SK-N-SH (cell line): Measurements from ENCODE around the gene UBE2R2. TPM values are rescaled to one million over a fixed set of nuclear protein-coding genes. Genes with fewer than 3 reads are reported as not detected.

ENCODE experiments used
- CTCF ChIA-PET: fragments of 300-600, 350-600 bp; formaldehyde crosslinking; extraction: SDS; loops from one replicate; lab custom pipeline; 2021; lab: Yijun Ruan, JAX
- POLR2A ChIA-PET: fragments of 350-600 bp; sonication (Branson Sonifier 250); formaldehyde crosslinking; extraction: SDS; loops from one replicate; lab custom pipeline; 2020; ENCODE audit warnings: antibody characterized with exemption, inconsistent platforms; lab: Yijun Ruan, JAX
- DNase-seq: peaks from one replicate; pipeline ENCODE4 v3.0.0; 2012
- H2AFZ ChIP-seq: fragments of 200-600 bp; sonication (generic); 2 replicates; pipeline ENCODE4 v1.8.1; 2016; ENCODE audit warnings: antibody characterized with exemption, mild to moderate bottlenecking, low read depth
- H3F3A ChIP-seq: fragments of 200-600 bp; sonication (generic); replicated peaks from 2 replicates; pipeline ENCODE3; 2016; ENCODE audit warnings: antibody characterized with exemption, mild to moderate bottlenecking; ENCODE audit not compliant: insufficient read depth
- H3K27ac ChIP-seq, 2 experiments: fragments of 200-500 bp in 1 of 2; fragments of 200-600 bp in 1 of 2; sonication (Bioruptor generic) in 1 of 2; sonication (generic), shearing (Covaris generic) in 1 of 2; 2 replicates each; pipeline versions ENCODE4 v1.5.1 to v1.6.1; 2014 to 2016; ENCODE audit warnings: low read depth in 2 of 2, inconsistent platforms in 1 of 2, low read length in 1 of 2, mild to moderate bottlenecking in 1 of 2, mixed read lengths in 1 of 2
- H3K27me3 ChIP-seq: fragments of 200-600 bp; sonication (generic), shearing (Covaris generic); 2 replicates; pipeline ENCODE4 v1.6.1; 2016; ENCODE audit warnings: mixed run types; ENCODE audit not compliant: insufficient read depth
- H3K36me3 ChIP-seq, 2 experiments: fragments of 200-500 bp in 1 of 2; fragments of 200-600 bp in 1 of 2; sonication (Bioruptor generic) in 1 of 2; sonication (generic) in 1 of 2; replicated peaks in 1 of 2; 2 replicates each; pipeline versions ENCODE3 to v1.5.1; 2014 to 2016; ENCODE audit warnings: low read length in 1 of 2, mild to moderate bottlenecking in 1 of 2; ENCODE audit not compliant: insufficient read depth in 2 of 2, control insufficient read depth in 1 of 2
- H3K4me1 ChIP-seq, 2 experiments: fragments of 200-500 bp in 1 of 2; fragments of 200-600 bp in 1 of 2; sonication (Bioruptor generic) in 1 of 2; sonication (generic), shearing (Covaris generic) in 1 of 2; 2 replicates each; pipeline versions ENCODE4 v1.5.1 to v1.6.1; 2014 to 2016; ENCODE audit warnings: low read depth in 1 of 2, low read length in 1 of 2, mixed run types in 1 of 2; ENCODE audit not compliant: insufficient read depth in 2 of 2, control insufficient read depth in 1 of 2
- H3K4me2 ChIP-seq: fragments of 200-600 bp; sonication (generic), shearing (Covaris generic); 2 replicates; pipeline ENCODE4 v1.6.1; 2017; ENCODE audit warnings: mixed run types
- H3K4me3 ChIP-seq, 2 experiments: fragments of 200-500 bp in 1 of 2; fragments of 200-600 bp in 1 of 2; sonication (Bioruptor generic) in 1 of 2; sonication (generic), shearing (Covaris generic) in 1 of 2; 2 replicates each; pipeline versions ENCODE4 v1.5.1 to v1.8.1; 2014 to 2016; ENCODE audit warnings: low read depth in 2 of 2, inconsistent platforms in 1 of 2, low read length in 1 of 2, mild to moderate bottlenecking in 1 of 2, mixed read lengths in 1 of 2, moderate library complexity in 1 of 2
- H3K79me2 ChIP-seq: fragments of 200-600 bp; sonication (generic); 2 replicates; pipeline ENCODE4 v1.8.1; 2017; ENCODE audit warnings: mild to moderate bottlenecking; ENCODE audit not compliant: insufficient read depth
- H3K9ac ChIP-seq: fragments of 200-600 bp; sonication (generic); 2 replicates; pipeline ENCODE4 v1.6.1; 2017; ENCODE audit warnings: mixed run types
- H3K9me2 ChIP-seq: fragments of 200-600 bp; sonication (generic); 2 replicates; pipeline ENCODE4 v1.6.1; 2017; ENCODE audit warnings: mixed run types
- H3K9me3 ChIP-seq: fragments of 200-600 bp; sonication (generic); 2 replicates; pipeline ENCODE4 v1.6.1; 2017; ENCODE audit warnings: mixed run types, mild to moderate bottlenecking, moderate library complexity
- H4K20me1 ChIP-seq: fragments of 200-600 bp; sonication (generic); 2 replicates; pipeline ENCODE4 v1.6.1; 2017; ENCODE audit warnings: mild to moderate bottlenecking, mixed run types; ENCODE audit not compliant: insufficient read depth
- CHD2 ChIP-seq: fragments of 150-350 bp; IDR thresholded peaks from 2 replicates; pipeline ENCODE4 v1.6.1; 2018; ENCODE audit warnings: low read length; ENCODE audit not compliant: partially characterized antibody
- ELF1 ChIP-seq: IDR thresholded peaks from 2 replicates; pipeline ENCODE4 v1.4.0; 2012
- EP300 ChIP-seq, 2 experiments: IDR thresholded peaks; 2 replicates each; pipeline versions ENCODE4 v1.4.0 to v1.6.1; 2012; ENCODE audit warnings: borderline replicate concordance in 1 of 2, low read depth in 1 of 2, low read length in 1 of 2
- FOXJ3 ChIP-seq: sonication (generic); formaldehyde crosslinking; IDR thresholded peaks from 2 replicates; pipeline ENCODE4 v1.5.1; 2020; ENCODE audit warnings: mild to moderate bottlenecking, missing genetic modification reagents
- IRF3 ChIP-seq: fragments of 150-350 bp; IDR thresholded peaks from 2 replicates; pipeline ENCODE4 v1.6.1; 2016; ENCODE audit warnings: mild to moderate bottlenecking, low read depth, low read length
- MAX ChIP-seq: IDR thresholded peaks from 2 replicates; pipeline ENCODE4 v1.4.0; 2012; ENCODE audit warnings: low read depth
- NFIC ChIP-seq: IDR thresholded peaks from 2 replicates; pipeline ENCODE4 v1.4.0; 2012; ENCODE audit warnings: borderline replicate concordance
- NRF1 ChIP-seq: IDR thresholded peaks from 2 replicates; pipeline ENCODE4 v1.6.1; 2012; ENCODE audit warnings: low read depth, mild to moderate bottlenecking, low read length
- PBX3 ChIP-seq: IDR thresholded peaks from 2 replicates; pipeline ENCODE4; 2012
- RAD21 ChIP-seq: IDR thresholded peaks from 2 replicates; pipeline ENCODE4 v1.6.1; 2012; ENCODE audit warnings: mild to moderate bottlenecking, low read length
- RCOR1 ChIP-seq: fragments of 150-350 bp; IDR thresholded peaks from 2 replicates; pipeline ENCODE4 v1.6.1; 2017; ENCODE audit warnings: antibody characterized with exemption, low read length
- RFX5 ChIP-seq: IDR thresholded peaks from 2 replicates; pipeline ENCODE4 v1.6.1; 2012; ENCODE audit warnings: mild to moderate bottlenecking, improper control_type of control experiment, low read length
- RXRA ChIP-seq: IDR thresholded peaks from 2 replicates; pipeline ENCODE4 v1.4.0; 2012; ENCODE audit warnings: low read depth, mild to moderate bottlenecking, borderline replicate concordance
- SIN3A ChIP-seq: IDR thresholded peaks from 2 replicates; pipeline ENCODE4 v1.6.1; 2012; ENCODE audit warnings: low read depth, mild to moderate bottlenecking, low read length, moderate library complexity, borderline replicate concordance
- TAF1 ChIP-seq: IDR thresholded peaks from 2 replicates; pipeline ENCODE4 v1.6.1; 2012; ENCODE audit warnings: low read depth, mild to moderate bottlenecking, low read length, moderate library complexity, borderline replicate concordance
- TEAD4 ChIP-seq: IDR thresholded peaks from 2 replicates; pipeline ENCODE4 v1.4.0; 2012; ENCODE audit warnings: mild to moderate bottlenecking, borderline replicate concordance; ENCODE audit not compliant: insufficient read depth
- USF1 ChIP-seq: IDR thresholded peaks from 2 replicates; pipeline ENCODE4 v1.4.0; 2012; ENCODE audit warnings: low read depth, borderline replicate concordance
- ZBTB33 ChIP-seq: IDR thresholded peaks from 2 replicates; pipeline ENCODE4 v1.4.0; 2012; ENCODE audit warnings: low read depth, borderline replicate concordance
- WGBS: methylation state at CpG from one replicate; pipeline ENCODE4 v1.1.6; 2017; ENCODE audit warnings: low lambda C conversion rate; 5-methylcytosine and 5-hydroxymethylcytosine counted together
- polyA plus RNA-seq, 3 experiments: library from polyadenylated mRNA; depleted of rRNA; stranded (reverse); fragments of >200 nt; gene quantifications; 2 replicates each; pipeline ENCODE4 v1.2.3, GENCODE V29; 2012

UBE2R2 gene
- polyA plus RNA-seq, 1 of the 3 experiments (the other 2 are of a cell fraction), result 19.7 TPM

- peaks cover 5% of the 10 kb centered on the region; the same call in 1 of the 2 replicates for H3K79me2 ChIP-seq
- no peak for TF ChIP-seq PBX3
- TF ChIP-seq TAF1, result no peak
- TF ChIP-seq RAD21, result no peak
- TF ChIP-seq RCOR1, result no peak
- no peak for TF ChIP-seq RFX5
- no peak for TF ChIP-seq EP300 (IDR thresholded peaks at IDR 0.05; ENCODE audit: borderline replicate concordance in 1 of 2, low read depth in 1 of 2, low read length in 1 of 2)
- no peak for TF ChIP-seq TEAD4
- TF ChIP-seq CHD2, result no peak
- no peak for TF ChIP-seq USF1
- TF ChIP-seq NRF1, result no peak
- TF ChIP-seq MAX, result no peak
- TF ChIP-seq IRF3, result no peak
- no peak for TF ChIP-seq ZBTB33
- TF ChIP-seq SIN3A, result no peak
- no peak for TF ChIP-seq ELF1
- TF ChIP-seq RXRA, result no peak
- no peak for TF ChIP-seq FOXJ3
- no peak for TF ChIP-seq NFIC
- no peak for DNase-seq
- no peak overlapping the region for H3K9ac ChIP-seq
- no peak overlapping the region for H2AFZ ChIP-seq
- 94% methylated on average over 4 of the region's 4 CpGs for WGBS
- no peaks in the 10 kb centered on the region for H3K27me3 ChIP-seq
- no peaks in the 10 kb centered on the region for H4K20me1 ChIP-seq
- no peak overlapping the region for H3K27ac ChIP-seq
- CTCF ChIA-PET, result no interaction called here
- H3K36me3 ChIP-seq, result peaks cover 18 to 42% of the 10 kb centered on the region in 2 experiments
- no peak overlapping the region for H3K4me2 ChIP-seq
- POLR2A ChIA-PET, result no interaction called here
- H3K9me3 ChIP-seq, result no peaks in the 10 kb centered on the region
- H3F3A ChIP-seq, result no peaks in the 10 kb centered on the region
- H3K4me1 ChIP-seq, result no peaks in the 10 kb centered on the region
- H3K4me3 ChIP-seq, result no peak overlapping the region
- H3K9me2 ChIP-seq, result no peaks in the 10 kb centered on the region
Measured at GRCh38 chr9:33956544-33956943, 139.6 kb downstream of the UBE2R2 start.
